Measurements from ENCODE around the gene LRRC71.

The LRRC71 gene

DNA sequence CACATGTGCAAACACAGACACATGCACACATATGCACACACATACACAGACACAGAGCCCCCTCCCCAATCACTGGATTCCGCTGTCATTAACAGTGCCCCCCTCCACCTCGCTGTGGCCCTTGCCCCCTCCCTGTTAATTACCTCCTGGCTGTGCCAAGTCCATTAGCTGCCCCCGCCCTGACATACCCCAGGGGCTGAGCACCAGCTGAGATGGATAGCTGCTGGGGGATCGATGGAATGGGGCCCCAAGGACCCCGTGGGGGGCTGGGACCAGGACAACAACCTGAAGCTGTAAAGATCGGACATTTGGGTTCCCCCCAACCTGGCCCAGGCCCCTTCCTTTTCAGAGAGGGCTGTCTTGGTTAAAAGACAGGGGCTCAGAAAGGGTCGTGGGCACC is 36.5 kb upstream of the LRRC71 start:
- Mint-ChIP-seq H3K27ac (ENCODE audit: low read depth) (no peak overlapping the region), H3K9me3 (no peaks in the 10 kb centered on the region), H3K27me3 (peaks cover 93% of the 10 kb centered on the region), H3K4me1 (no peaks in the 10 kb centered on the region), H3K4me3 (no peak overlapping the region), H3K36me3 (ENCODE audit: insufficient read depth) (no peaks in the 10 kb centered on the region)
- ATAC-seq (replicated peaks; ENCODE audit: extremely low read depth, poor library complexity, severe bottlenecking) (no peak), DNase-seq (ENCODE audit: low spot score in 2 of 2) (no peak)

DNA sequence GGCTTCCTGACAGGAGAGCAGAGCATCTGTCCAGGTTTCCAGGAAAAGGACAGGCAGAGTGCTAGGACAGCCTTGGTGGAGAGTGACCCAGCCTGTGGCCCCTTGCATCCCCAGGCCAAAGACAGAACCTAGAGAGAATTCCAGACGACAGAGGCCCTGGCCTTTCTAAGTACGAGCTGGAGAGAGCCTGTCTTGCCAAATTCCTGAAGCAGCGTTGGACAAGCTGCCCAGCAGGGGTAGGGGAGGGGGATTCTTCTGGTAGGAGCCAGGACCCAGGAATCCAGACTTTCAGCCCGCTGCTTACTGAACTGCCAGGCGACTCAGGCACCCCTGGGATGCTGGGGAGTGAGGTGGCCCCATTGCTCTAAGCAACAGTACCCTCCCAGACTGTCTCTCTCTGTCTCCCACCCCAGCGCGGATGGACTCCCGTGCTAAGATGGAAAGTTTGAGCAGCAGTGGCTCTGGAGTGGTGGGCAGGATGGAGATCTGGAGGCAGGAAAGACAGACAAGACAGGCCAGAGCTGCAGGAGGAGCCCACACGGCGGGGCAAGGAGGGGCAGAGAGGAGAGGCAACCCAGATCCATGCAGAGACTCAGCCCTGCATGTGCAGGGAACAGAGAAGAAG is 35.8 kb upstream of the LRRC71 start:
- H3K27ac Mint-ChIP-seq (ENCODE audit: low read depth): peak overlapping the region; percentile 54
- peaks cover 92% of the 10 kb centered on the region for H3K27me3 Mint-ChIP-seq
- ATAC-seq (replicated peaks; ENCODE audit: extremely low read depth, poor library complexity, severe bottlenecking) (no peak), DNase-seq (ENCODE audit: low spot score in 2 of 2) (no peak)
- no peaks in the 10 kb centered on the region for H3K4me1 Mint-ChIP-seq
- H3K4me3 Mint-ChIP-seq: no peak overlapping the region
- no peaks in the 10 kb centered on the region for H3K36me3 Mint-ChIP-seq (ENCODE audit: insufficient read depth)
- H3K9me3 Mint-ChIP-seq: no peaks in the 10 kb centered on the region

DNA sequence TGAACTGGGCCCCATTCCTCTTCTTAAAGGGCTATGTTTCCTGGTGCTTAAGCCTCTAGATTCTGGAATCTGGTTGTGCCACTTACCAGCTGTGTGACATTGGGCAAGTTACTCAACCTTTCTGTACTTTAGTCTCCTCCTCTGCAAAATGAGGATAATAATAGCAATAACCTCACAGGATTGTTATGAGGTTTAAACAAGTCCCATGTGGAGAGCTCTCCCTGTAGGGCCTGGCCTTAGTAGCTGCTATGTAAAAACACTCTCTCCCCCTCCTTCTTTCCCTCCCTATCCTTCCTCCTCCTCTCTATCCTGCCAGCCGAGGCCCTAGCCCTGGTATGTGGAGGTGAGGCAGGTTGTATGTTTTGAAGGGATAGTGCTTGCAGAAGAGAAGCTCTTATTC is 35.1 kb upstream of the LRRC71 start:
- Mint-ChIP-seq H3K27ac (ENCODE audit: low read depth) (peak overlapping the region; percentile 54), H3K36me3 (ENCODE audit: insufficient read depth) (no peaks in the 10 kb centered on the region), H3K4me3 (no peak overlapping the region), H3K4me1 (no peaks in the 10 kb centered on the region), H3K9me3 (no peaks in the 10 kb centered on the region), H3K27me3 (peaks cover 89% of the 10 kb centered on the region)
- DNase-seq (ENCODE audit: low spot score in 2 of 2): no peak
- no peak for ATAC-seq (replicated peaks; ENCODE audit: extremely low read depth, poor library complexity, severe bottlenecking)

DNA sequence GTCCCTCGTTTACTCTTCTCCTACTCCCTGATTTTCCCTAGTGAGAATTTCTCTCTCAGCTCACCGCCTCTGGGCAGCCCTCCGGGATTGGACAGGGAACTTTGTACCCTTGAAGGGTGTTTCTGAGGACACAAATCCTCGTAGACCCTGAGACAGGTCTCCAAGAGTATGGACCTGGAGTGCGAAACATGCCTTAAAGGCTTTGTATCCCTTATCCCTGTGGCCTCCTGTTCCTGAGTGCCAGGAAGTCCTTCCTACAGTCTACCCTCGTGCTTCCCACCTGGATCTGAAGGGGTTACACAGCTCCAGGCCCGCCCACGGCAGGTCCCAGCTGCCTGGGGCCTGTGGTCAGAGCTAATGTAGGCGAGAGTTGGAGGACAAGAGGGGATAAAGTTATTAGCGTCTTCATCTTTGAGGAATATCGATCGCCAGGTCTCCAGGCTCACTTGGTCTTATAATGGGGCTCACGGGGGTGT is 34.5 kb upstream of the LRRC71 start:
- no peak for DNase-seq (ENCODE audit: low spot score in 2 of 2)
- H3K9me3 Mint-ChIP-seq: no peaks in the 10 kb centered on the region
- ATAC-seq (replicated peaks; ENCODE audit: extremely low read depth, poor library complexity, severe bottlenecking): no peak
- H3K27me3 Mint-ChIP-seq: peaks cover 89% of the 10 kb centered on the region
- H3K4me1 Mint-ChIP-seq: no peaks in the 10 kb centered on the region
- H3K27ac Mint-ChIP-seq (ENCODE audit: low read depth): no peak overlapping the region
- no peaks in the 10 kb centered on the region for H3K36me3 Mint-ChIP-seq (ENCODE audit: insufficient read depth)
- no peak overlapping the region for H3K4me3 Mint-ChIP-seq

DNA sequence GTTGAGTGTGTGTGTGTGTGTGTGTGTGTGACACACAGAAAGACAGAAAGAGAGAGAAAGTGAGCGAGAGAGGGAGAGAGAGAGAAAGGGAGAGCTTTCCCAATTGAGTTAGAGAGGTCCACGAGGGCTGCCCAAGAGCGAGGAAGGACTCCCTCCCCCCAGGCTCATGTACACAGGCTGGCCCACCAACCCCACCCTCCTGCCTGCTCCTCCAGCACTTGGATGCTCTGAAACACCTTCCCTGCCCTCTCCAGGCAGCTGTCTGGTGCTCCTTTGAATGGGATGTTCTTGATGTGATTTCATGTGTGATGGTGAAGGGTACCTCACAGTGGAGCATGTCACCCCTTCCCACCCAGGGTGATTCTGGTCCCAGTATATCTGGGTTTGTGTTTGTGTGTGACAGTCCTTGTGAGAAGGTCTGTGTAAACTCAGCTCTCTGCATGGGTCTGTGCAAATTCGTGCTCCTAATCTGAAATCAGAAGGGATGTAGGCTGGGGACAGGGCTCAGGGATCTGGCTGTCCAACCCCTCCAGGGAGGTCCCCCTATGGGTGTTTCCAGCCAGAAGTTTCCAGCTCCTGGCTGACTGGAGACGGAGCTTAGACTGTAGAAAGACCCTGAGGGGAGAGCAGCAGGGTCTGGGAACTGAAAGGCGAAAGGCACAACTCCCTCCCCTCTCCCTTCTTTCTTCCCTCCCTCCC is 33.7 kb upstream of the LRRC71 start:
- Mint-ChIP-seq H3K4me3 (no peak overlapping the region), H3K36me3 (ENCODE audit: insufficient read depth) (no peaks in the 10 kb centered on the region), H3K27ac (ENCODE audit: low read depth) (no peak overlapping the region), H3K4me1 (no peaks in the 10 kb centered on the region), H3K9me3 (no peaks in the 10 kb centered on the region), H3K27me3 (peaks cover 89% of the 10 kb centered on the region)
- DNase-seq (ENCODE audit: low spot score in 2 of 2) (no peak), ATAC-seq (replicated peaks; ENCODE audit: extremely low read depth, poor library complexity, severe bottlenecking) (no peak)

DNA sequence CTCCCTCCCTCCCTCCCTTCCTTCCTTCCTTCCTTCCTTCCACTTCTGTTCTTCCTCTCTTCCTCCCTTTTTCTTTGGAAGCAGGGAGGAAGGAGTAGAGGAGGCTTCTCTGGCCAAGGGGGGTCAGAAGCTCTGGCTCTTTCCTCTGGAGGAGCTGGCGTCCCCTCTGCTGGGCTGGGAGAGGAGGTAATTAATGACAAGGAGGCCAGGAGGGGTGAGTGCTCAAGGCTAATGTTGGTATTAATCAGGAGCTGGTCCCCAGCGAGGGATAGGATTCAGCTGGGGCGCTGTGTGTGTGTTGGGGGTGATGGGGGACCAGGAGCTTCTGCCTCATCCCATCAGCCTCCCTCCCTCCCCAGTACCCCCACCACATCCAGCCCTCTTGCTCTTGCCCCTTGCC is 33.1 kb upstream of the LRRC71 start:
- peaks cover 88% of the 10 kb centered on the region for H3K27me3 Mint-ChIP-seq
- no peaks in the 10 kb centered on the region for H3K36me3 Mint-ChIP-seq (ENCODE audit: insufficient read depth)
- no peak overlapping the region for H3K27ac Mint-ChIP-seq (ENCODE audit: low read depth)
- ATAC-seq (replicated peaks; ENCODE audit: extremely low read depth, poor library complexity, severe bottlenecking) (no peak), DNase-seq (ENCODE audit: low spot score in 2 of 2) (no peak)
- no peaks in the 10 kb centered on the region for H3K4me1 Mint-ChIP-seq
- no peaks in the 10 kb centered on the region for H3K9me3 Mint-ChIP-seq
- no peak overlapping the region for H3K4me3 Mint-ChIP-seq

DNA sequence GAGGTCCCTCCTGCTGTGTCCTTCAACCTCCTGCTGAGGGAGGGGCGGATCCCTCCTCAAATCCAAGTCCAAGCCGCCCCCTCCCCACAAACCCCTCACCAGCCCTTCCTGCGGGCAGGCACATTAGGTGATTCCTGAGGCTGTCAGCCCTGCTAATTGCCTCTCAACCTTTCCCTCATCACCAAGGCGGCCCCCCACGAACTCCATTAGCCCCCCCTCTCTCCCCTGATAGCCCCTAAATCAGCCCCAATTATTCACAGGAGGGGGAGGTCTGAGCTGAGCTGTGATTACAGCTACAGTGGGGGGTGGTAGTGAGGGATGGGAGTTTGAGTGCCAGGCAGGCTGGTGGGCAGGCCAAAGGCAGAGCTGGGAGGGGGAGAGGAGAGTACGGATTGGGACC is 32.7 kb upstream of the LRRC71 start:
- Mint-ChIP-seq H3K27ac (ENCODE audit: low read depth) (no peak overlapping the region), H3K36me3 (ENCODE audit: insufficient read depth) (no peaks in the 10 kb centered on the region)
- no peak for DNase-seq (ENCODE audit: low spot score in 2 of 2)

DNA sequence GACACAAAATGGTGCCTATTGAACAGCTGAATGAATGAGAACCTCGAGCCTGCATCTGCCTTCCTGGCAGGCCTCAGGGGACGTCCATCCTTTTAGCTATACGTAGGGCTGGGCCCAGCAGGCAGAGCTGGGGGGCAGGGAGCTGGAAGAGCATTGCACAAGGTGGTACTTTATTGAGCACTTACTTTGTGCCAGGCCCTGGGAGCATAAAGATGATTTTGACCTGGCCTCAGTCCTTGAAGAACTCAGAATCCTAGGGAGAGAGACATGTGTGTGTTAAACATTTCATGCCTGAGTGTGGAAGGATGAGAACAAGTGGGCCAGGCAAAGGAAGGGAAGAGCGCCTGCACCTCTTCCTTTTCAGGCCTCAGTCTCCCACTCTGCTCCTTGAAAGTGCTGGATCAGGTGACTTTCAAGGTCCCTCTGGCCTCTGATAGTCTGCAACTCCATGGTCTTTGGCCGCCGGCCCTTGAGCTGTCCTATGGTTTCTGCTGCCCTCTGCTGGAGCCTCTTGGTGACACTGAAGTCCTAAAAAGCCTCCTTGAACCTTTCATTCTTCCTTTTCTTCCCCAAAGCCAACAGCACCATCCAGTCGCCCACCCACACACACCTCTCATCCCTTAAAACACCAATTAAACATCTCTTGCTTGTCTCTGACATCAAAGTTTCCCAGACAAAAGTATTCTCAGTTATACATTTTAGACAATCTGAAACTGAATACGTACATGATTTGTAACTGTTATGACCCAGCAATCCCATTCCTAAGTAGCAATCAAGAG is 30.4 kb upstream of the LRRC71 start:
- Mint-ChIP-seq H3K27me3 (peaks cover 66% of the 10 kb centered on the region), H3K4me3 (no peak overlapping the region), H3K27ac (ENCODE audit: low read depth) (no peak overlapping the region), H3K4me1 (no peaks in the 10 kb centered on the region), H3K36me3 (ENCODE audit: insufficient read depth) (peaks cover 2% of the 10 kb centered on the region), H3K9me3 (no peaks in the 10 kb centered on the region)
- ATAC-seq (replicated peaks; ENCODE audit: extremely low read depth, poor library complexity, severe bottlenecking): no peak
- peak in 1 of 2 donors; percentile 36 for DNase-seq (ENCODE audit: low spot score in 2 of 2)

More for the DNA sequence above, 32.7 kb upstream of the LRRC71 start:
- Mint-ChIP-seq H3K9me3 (no peaks in the 10 kb centered on the region), H3K27me3 (peaks cover 84% of the 10 kb centered on the region), H3K4me1 (no peaks in the 10 kb centered on the region), H3K4me3 (no peak overlapping the region)
- ATAC-seq (replicated peaks; ENCODE audit: extremely low read depth, poor library complexity, severe bottlenecking): no peak

DNA sequence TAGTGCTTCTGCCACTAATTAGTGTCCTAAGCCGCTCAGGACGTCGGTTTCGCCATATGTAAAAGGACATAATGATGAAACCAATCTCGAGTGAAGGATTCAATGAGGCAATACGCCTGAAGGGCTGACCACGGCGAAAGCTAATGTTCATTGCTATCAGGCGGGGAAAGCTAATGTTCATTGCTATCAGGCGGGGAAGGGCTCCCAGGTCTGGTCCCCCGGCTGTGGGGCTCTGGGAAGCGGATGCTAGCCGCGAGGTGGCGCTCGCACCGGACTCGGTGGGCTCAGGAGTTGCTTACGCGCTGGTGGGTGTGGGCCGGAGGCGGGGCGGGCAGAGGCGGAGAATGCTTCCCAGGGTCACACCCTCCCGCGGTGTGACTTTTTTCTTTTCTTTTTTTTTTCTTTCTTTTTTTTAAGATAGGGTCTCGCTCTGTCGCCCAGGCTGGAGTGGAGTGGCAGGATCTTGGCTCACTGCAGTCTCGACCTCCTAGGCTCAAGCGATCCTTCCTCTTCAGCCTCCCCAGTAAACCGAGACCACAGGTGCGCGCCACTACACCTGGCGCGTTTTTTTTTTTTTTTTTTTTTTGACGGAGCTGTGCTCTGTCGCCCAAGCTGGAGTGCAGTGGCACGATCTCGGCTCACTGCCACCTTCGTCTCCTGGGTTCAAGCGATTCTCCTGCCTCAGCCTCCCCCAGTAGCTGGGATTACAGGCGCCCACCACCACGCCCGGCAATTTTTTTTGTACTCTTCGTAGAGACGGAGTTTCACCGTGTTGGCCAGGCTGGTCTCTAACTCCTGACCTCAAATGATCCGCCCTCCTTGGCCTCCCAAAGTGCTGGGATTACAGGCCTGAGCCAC is 28.0 kb upstream of the LRRC71 start:
- DNase-seq (ENCODE audit: low spot score in 2 of 2) (peak; percentile 66 to 72), ATAC-seq (replicated peaks; ENCODE audit: extremely low read depth, poor library complexity, severe bottlenecking) (peak; percentile 96)
- Mint-ChIP-seq H3K27ac (ENCODE audit: low read depth) (no peak overlapping the region), H3K9me3 (no peaks in the 10 kb centered on the region), H3K4me3 (peak overlapping the region; percentile 57), H3K4me1 (peaks cover 5% of the 10 kb centered on the region), H3K36me3 (ENCODE audit: insufficient read depth) (peaks cover 2% of the 10 kb centered on the region), H3K27me3 (peaks cover 70% of the 10 kb centered on the region)

DNA sequence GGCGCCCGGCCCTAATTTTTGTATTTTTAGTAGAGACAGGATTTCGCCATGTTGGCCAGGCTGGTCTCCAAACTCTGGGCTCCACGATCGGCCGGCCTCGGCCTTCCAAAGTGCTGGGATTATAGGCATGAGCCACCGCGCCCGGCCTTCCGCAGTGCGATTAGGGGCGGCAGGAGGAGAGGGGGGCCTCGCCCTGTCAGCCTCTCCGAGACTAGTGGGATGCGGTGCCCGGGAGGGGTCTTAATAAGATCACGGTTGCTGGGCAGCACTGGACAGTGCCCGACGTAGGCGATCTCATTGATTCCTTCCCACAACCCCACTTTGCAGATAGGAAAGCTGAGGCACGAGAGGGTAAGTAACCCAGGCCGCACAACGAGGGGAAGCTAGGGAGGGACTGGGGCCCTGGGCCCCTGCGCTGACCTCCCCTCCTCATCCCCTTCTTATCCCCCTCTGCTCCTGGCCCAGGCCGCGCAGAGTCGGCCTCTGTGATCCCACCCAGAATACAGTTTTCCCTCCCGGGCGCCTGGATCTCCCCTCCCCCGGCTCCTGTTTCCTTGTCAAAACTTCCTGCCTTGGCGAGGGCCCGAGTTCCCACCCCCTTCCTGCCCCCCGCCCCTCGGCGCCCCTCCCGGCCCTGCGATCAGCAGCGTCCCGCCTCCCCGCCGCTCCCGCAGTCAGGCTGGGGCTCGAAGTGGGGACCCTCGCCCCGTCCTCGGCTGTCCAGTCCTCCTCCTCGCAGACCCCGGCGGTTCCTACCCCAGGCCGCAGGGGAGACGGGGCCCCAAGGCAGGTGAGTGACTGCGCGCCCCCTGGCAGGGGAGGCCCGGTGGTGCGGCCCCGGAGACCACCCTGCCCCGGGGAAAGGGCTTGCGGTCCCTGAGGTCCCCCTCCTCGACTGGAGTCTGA is 27.1 kb upstream of the LRRC71 start, which contains the start of gene PEAR1:
Gene PEAR1, plus strand, starts transcription at position 671 of the 906 bp plus-strand sequence. CDS start 10,209 bp downstream, outside the sequence.
- H3K4me3 Mint-ChIP-seq: peak within 1 kb of the TSS; percentile 57
- peaks cover 10% of the 10 kb centered on the region for H3K4me1 Mint-ChIP-seq
- no peak for ATAC-seq (replicated peaks; ENCODE audit: extremely low read depth, poor library complexity, severe bottlenecking)
- H3K27ac Mint-ChIP-seq (ENCODE audit: low read depth): no peak within 1 kb of the TSS
- no peak for DNase-seq (ENCODE audit: low spot score in 2 of 2)
- peaks cover 2% of the 10 kb centered on the region for H3K36me3 Mint-ChIP-seq (ENCODE audit: insufficient read depth)
- H3K9me3 Mint-ChIP-seq: no peaks in the 10 kb centered on the region
- H3K27me3 Mint-ChIP-seq: peaks cover 70% of the 10 kb centered on the region

DNA sequence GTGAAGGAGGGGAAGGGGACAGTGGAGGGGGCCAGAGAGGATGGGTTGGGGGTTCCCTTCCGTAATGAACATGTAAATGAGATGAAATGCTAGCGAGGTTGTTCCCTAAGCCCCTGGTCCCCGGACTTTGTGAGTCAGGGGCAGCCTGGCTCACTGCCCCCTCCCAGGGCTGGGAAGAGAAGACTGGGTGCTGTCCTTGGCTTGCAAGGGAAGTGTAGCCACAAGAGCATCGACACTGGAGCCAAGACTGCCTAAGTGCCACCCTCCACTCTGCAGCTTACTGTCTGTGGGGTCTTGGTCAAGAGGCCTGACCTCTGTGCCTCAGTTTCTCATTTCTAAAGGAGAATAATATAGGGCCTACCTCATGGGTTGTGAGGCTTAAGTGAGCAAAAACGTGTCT is 26.4 kb upstream of the LRRC71 start:
- DNase-seq (ENCODE audit: low spot score in 2 of 2): no peak
- peaks cover 70% of the 10 kb centered on the region for H3K27me3 Mint-ChIP-seq
- no peak overlapping the region for H3K27ac Mint-ChIP-seq (ENCODE audit: low read depth)
- no peaks in the 10 kb centered on the region for H3K9me3 Mint-ChIP-seq
- H3K4me1 Mint-ChIP-seq: peaks cover 14% of the 10 kb centered on the region
- peaks cover 2% of the 10 kb centered on the region for H3K36me3 Mint-ChIP-seq (ENCODE audit: insufficient read depth)
- ATAC-seq (replicated peaks; ENCODE audit: extremely low read depth, poor library complexity, severe bottlenecking): no peak
- no peak overlapping the region for H3K4me3 Mint-ChIP-seq

Measured in central memory CD8-positive, alpha-beta T cell (primary cell).